HepG2 (cell line): Measurements from ENCODE around the gene NOL4L. TPM values are rescaled to one million over a fixed set of nuclear protein-coding genes. Genes with fewer than 3 reads are reported as not detected.
A peak's percentile ranks its signal among the peaks of the same experiment; 100 is the strongest.

Experiments
- AFF4 ChIP-seq: sonication (generic); formaldehyde crosslinking; IDR thresholded peaks from 2 replicates; pipeline ENCODE4 v1.4.0; 2020; ENCODE audit warnings: missing genetic modification reagents
- AHR ChIP-seq: IDR thresholded peaks from 2 replicates; pipeline ENCODE4 v1.6.1; 2018; ENCODE audit warnings: missing genetic modification reagents, missing compliant biosample characterization
- CEBPZ ChIP-seq: IDR thresholded peaks from 2 replicates; pipeline ENCODE4 v1.6.1; 2012; ENCODE audit warnings: low read length, improper control_type of control experiment
- FOXO1 ChIP-seq: sonication (generic); formaldehyde crosslinking; IDR thresholded peaks from 2 replicates; pipeline ENCODE4 v1.4.0; 2020; ENCODE audit warnings: missing genetic modification reagents
- KDM2A ChIP-seq: sonication (generic); formaldehyde crosslinking; IDR thresholded peaks from 2 replicates; pipeline ENCODE4 v1.4.0; 2020; ENCODE audit warnings: low read depth, missing genetic modification reagents, borderline replicate concordance
- KDM4B ChIP-seq: sonication (generic); formaldehyde crosslinking; IDR thresholded peaks from 2 replicates; pipeline ENCODE4 v1.4.0; 2020; ENCODE audit warnings: missing genetic modification reagents
- KDM6A ChIP-seq: IDR thresholded peaks from 2 replicates; pipeline ENCODE4 v1.6.1; 2016; ENCODE audit warnings: low read depth
- LCORL ChIP-seq, 2 experiments: fragments of 450-650 bp in 1 of 2; sonication (generic) in 1 of 2; formaldehyde crosslinking in 1 of 2; IDR thresholded peaks; 2 replicates each; pipeline versions ENCODE4 v1.5.0 to v1.6.1; 2017 to 2020; ENCODE audit warnings: antibody characterized with exemption in 1 of 2, missing genetic modification reagents in 1 of 2
- MAZ ChIP-seq, 2 experiments: sonication (generic) in 1 of 2; formaldehyde crosslinking in 1 of 2; IDR thresholded peaks; 2 replicates each; pipeline versions ENCODE4 v1.5.0 to v1.6.1; 2012 to 2020; ENCODE audit warnings: low read depth in 2 of 2, mild to moderate bottlenecking in 2 of 2, borderline replicate concordance in 1 of 2, improper control_type of control experiment in 1 of 2, low read length in 1 of 2, missing genetic modification reagents in 1 of 2, moderate library complexity in 1 of 2
- NCOA2 ChIP-seq: sonication (generic); formaldehyde crosslinking; IDR thresholded peaks from 2 replicates; pipeline ENCODE4 v1.8.0; 2022; ENCODE audit warnings: inconsistent platforms
- SIN3B ChIP-seq: fragments of 150-350 bp; IDR thresholded peaks from 2 replicates; pipeline ENCODE4 v1.6.1; 2014; ENCODE audit warnings: low read length
- ZBTB37 ChIP-seq: sonication (generic); formaldehyde crosslinking; IDR thresholded peaks from 2 replicates; pipeline ENCODE4 v1.4.0; 2020; ENCODE audit warnings: mild to moderate bottlenecking, missing genetic modification reagents
- ZNF12 ChIP-seq: sonication (generic); formaldehyde crosslinking; IDR thresholded peaks from 2 replicates; pipeline ENCODE4 v1.5.0; 2020; ENCODE audit warnings: missing genetic modification reagents
- polyA plus RNA-seq, 8 experiments: library from polyadenylated mRNA; depleted of rRNA in 3 of 8; stranded (reverse) in 7 of 8; unstranded in 1 of 8; fragments of >200 nt; fragmentation: Illumina TruSeq in 4 of 8; extraction: Trizol in 4 of 8; gene quantifications; 2 replicates each; pipeline versions ENCODE4 v1.2.1 to v1.2.3, GENCODE V29; 2011 to 2016; ENCODE audit warnings: low read depth in 4 of 8, missing spikeins in 1 of 8, mixed read lengths in 1 of 8; ENCODE audit not compliant: insufficient read depth in 1 of 8
- total RNA-seq, 5 experiments: library from RNA; depleted of rRNA; stranded (reverse); fragments of >200 nt; fragmentation: Illumina TruSeq; extraction: Trizol; gene quantifications; 2 replicates each; pipeline ENCODE4 v1.2.3, GENCODE V29; 2016; ENCODE audit warnings: low read depth in 1 of 5

NOL4L gene
- total and polyA plus RNA-seq, 2 of the 13 experiments (the other 11 are each of a cell fraction or from before 2014, with no cell fraction given) = 16.6 to 35.4 TPM

GRCh38 chr20:32484225-32484957, 100.7 kb downstream of the NOL4L start (continued):
- 0 out of 2 replicates have a peak, but pooled peaks have one; percentile 4 for TF ChIP-seq AFF4 (CRISPR knock-in tag)
- no peak for TF ChIP-seq LCORL (IDR thresholded peaks at IDR 0.05)
- no peak for TF ChIP-seq LCORL (CRISPR knock-in tag; IDR thresholded peaks at IDR 0.05)
- peak; percentile 22; the same call in 1 of the 2 replicates for TF ChIP-seq KDM4B (CRISPR knock-in tag)
- no peak for TF ChIP-seq CEBPZ
- TF ChIP-seq MAZ (IDR thresholded peaks at IDR 0.05; ENCODE audit: borderline replicate concordance, low read depth, low read length) = no peak; the same call in 1 of the 2 replicates
- TF ChIP-seq MAZ (CRISPR knock-in tag; IDR thresholded peaks at IDR 0.05; ENCODE audit: low read depth) = peak; percentile 66; the same call in 1 of the 2 replicates
- TF ChIP-seq ZNF12 (CRISPR knock-in tag) = no peak
- TF ChIP-seq FOXO1 (CRISPR knock-in tag) = no peak; the same call in 1 of the 2 replicates
- TF ChIP-seq AHR (CRISPR knock-in tag) = no peak
- TF ChIP-seq NCOA2 (CRISPR knock-in tag) = 0 out of 2 replicates have a peak, but pooled peaks have one; percentile 5
- no peak for TF ChIP-seq KDM6A
- TF ChIP-seq SIN3B = no peak
- TF ChIP-seq ZBTB37 (CRISPR knock-in tag) = no peak
- TF ChIP-seq KDM2A (CRISPR knock-in tag) = peak; percentile 51; the same call in 1 of the 2 replicates
